Measurements from ENCODE around the gene DNM3. TPM values are rescaled to one million over a fixed set of nuclear protein-coding genes. Genes with fewer than 3 reads are reported as not detected.

The DNM3 gene
- total and polyA plus RNA-seq, 2 donors (not counting 3 experiments of a cell fraction or from before 2014, with no cell fraction given), result 1.4 to 2.5 TPM

DNA sequence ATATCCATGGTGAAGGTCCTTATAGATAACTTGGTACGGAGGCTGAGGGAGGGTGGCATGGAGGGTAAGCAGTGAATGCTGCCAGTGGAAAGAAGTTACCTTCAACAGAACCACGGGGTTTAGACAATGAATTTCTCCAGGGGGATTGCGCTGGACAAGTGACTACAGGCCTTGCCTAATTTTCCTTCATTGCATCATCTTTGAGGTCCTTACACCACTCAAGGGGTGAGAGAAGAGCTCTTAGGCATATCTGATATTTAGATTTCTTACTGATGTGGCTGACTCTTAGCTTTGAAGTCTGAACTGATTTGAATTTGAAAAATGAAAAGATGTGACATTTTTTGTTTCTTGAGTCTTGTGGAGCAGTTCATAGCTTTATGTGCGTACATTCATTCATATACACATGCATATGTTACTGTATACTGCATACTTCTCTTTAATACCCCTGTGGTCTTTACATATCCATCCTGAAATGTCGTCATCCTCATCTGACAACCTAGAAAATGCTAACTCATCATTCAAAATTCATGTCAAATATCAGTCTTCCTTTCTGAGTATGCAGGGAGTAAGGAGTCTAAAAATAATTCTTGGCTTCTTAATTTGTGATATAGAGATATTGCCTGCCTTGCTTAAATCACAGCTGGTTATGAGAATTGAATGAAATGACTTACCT lies 63.6 kb downstream of the DNM3 start:
- Histone ChIP-seq H4K20me1 (replicated peaks; ENCODE audit: control insufficient read depth, extremely low read depth, insufficient read depth, low read length) (no peaks in the 10 kb centered on the region), H3K9ac (replicated peaks; ENCODE audit: extremely low read depth, insufficient read depth, low read length) (no peak overlapping the region), H3K4me2 (ENCODE audit: insufficient read depth, low read length) (no peak overlapping the region), H3K79me2 (ENCODE audit: control insufficient read depth, insufficient read depth, low read length) (no peaks in the 10 kb centered on the region), H3K36me3 (ENCODE audit: control insufficient read depth in 2 of 2, extremely low read depth in 1 of 2, insufficient read depth in 2 of 2, low read length in 2 of 2) (no peaks in the 10 kb centered on the region), H2AFZ (ENCODE audit: low read depth, low read length) (no peak overlapping the region), H3K9me1 (replicated peaks; ENCODE audit: control insufficient read depth, extremely low read depth, insufficient read depth, low read length) (no peaks in the 10 kb centered on the region), H3K4me1 (ENCODE audit: control insufficient read depth, extremely low read depth, insufficient read depth, low read length) (no peaks in the 10 kb centered on the region), H3K9me3 (replicated peaks; ENCODE audit: control insufficient read depth, insufficient read depth, low read length) (no peaks in the 10 kb centered on the region), H3K27ac (ENCODE audit: insufficient read depth, low read depth, low read length) (no peak overlapping the region), H3K4me3 (replicated peaks in 1 of 3; ENCODE audit: insufficient read depth in 1 of 3, low read depth in 1 of 3, low read length in 3 of 3) (no peak overlapping the region), H3K27me3 (ENCODE audit: control insufficient read depth in 2 of 2, insufficient read depth in 2 of 2, low read length in 2 of 2) (no peaks in the 10 kb centered on the region)
- FAIRE-seq (no peak), DNase-seq (ENCODE audit: low read depth, low spot score) (no peak)
- no peak for TF ChIP-seq MYC (IDR thresholded peaks at IDR 0.05; ENCODE audit: low read depth, low read length)
- TF ChIP-seq, protein P1, sequence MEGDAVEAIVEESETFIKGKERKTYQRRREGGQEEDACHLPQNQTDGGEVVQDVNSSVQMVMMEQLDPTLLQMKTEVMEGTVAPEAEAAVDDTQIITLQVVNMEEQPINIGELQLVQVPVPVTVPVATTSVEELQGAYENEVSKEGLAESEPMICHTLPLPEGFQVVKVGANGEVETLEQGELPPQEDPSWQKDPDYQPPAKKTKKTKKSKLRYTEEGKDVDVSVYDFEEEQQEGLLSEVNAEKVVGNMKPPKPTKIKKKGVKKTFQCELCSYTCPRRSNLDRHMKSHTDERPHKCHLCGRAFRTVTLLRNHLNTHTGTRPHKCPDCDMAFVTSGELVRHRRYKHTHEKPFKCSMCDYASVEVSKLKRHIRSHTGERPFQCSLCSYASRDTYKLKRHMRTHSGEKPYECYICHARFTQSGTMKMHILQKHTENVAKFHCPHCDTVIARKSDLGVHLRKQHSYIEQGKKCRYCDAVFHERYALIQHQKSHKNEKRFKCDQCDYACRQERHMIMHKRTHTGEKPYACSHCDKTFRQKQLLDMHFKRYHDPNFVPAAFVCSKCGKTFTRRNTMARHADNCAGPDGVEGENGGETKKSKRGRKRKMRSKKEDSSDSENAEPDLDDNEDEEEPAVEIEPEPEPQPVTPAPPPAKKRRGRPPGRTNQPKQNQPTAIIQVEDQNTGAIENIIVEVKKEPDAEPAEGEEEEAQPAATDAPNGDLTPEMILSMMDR (IDR thresholded peaks at IDR 0.05; ENCODE audit: extremely low read depth in 1 of 2, insufficient read depth in 1 of 2, low read depth in 1 of 2, low read length in 2 of 2), result no peak
- no peak for TF ChIP-seq POLR2A (IDR thresholded peaks at IDR 0.05; ENCODE audit: low read depth, low read length)
- no peak for TF ChIP-seq GATA2 (IDR thresholded peaks at IDR 0.05; ENCODE audit: insufficient read depth, insufficient read length, low read depth, low read length)
- TF ChIP-seq EZH2 (IDR thresholded peaks at IDR 0.05; ENCODE audit: borderline replicate concordance, low read depth, low read length, severe bottlenecking), result no peak
- TF ChIP-seq FOS (IDR thresholded peaks at IDR 0.05; ENCODE audit: borderline replicate concordance, insufficient read depth, low read length), result no peak
- no peak for TF ChIP-seq JUN (IDR thresholded peaks at IDR 0.05; ENCODE audit: borderline replicate concordance, insufficient read depth, insufficient read length, low read depth)
- TF ChIP-seq POLR2AphosphoS5 (IDR thresholded peaks at IDR 0.05; ENCODE audit: insufficient read depth, low read depth, low read length), result no peak
- TF ChIP-seq, protein P2, sequence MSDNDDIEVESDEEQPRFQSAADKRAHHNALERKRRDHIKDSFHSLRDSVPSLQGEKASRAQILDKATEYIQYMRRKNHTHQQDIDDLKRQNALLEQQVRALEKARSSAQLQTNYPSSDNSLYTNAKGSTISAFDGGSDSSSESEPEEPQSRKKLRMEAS (IDR thresholded peaks at IDR 0.05; ENCODE audit: insufficient read depth, insufficient read length), result no peak
- ChIA-PET CTCF (no interaction called here), POLR2A (no interaction called here)
- BruUV-seq (replicated peaks), result no TSS peak
- intact Hi-C loops (cut with micrococcal nuclease) (no loop called here), dilution Hi-C loops (cut with MboI; ENCODE audit: extremely low pct_ligation_motif_present, low sequenced_read_pairs) (no loop called here)
